SH-SY5Y (cell line): Measurements from ENCODE around the gene SND1.
A peak's percentile ranks its signal among the peaks of the same experiment; 100 is the strongest.

Source experiments
- GATA2 ChIP-seq: IDR thresholded peaks from 2 replicates; pipeline ENCODE4 v1.6.1; 2011; ENCODE audit warnings: mild to moderate bottlenecking, low read depth, low read length
- GATA3 ChIP-seq: IDR thresholded peaks from 2 replicates; pipeline ENCODE4 v1.6.1; 2011; ENCODE audit warnings: low read depth, mild to moderate bottlenecking, low read length, moderate library complexity

Gene SND1

GRCh38 chr7:128008141-128008540 lies 356.1 kb downstream of the SND1 start:
- no peak for TF ChIP-seq GATA3
- TF ChIP-seq GATA2 = no peak

- TF ChIP-seq GATA3 (no peak), GATA2 (no peak)
These were observed 356.8 kb downstream of the SND1 start for GRCh38 chr7:128008744-128009143.

- TF ChIP-seq GATA2 (no peak), GATA3 (no peak)
These were observed 358.6 kb downstream of the SND1 start for GRCh38 chr7:128010391-128011127.

GRCh38 chr7:128011131-128011661 lies 359.2 kb downstream of the SND1 start:
- TF ChIP-seq GATA3 = no peak
- TF ChIP-seq GATA2 = no peak

- TF ChIP-seq GATA2 (no peak), GATA3 (no peak)
These were observed 362.8 kb downstream of the SND1 start for GRCh38 chr7:128014811-128015210.

GRCh38 chr7:128017460-128017859 lies 365.5 kb downstream of the SND1 start:
- no peak for TF ChIP-seq GATA3
- TF ChIP-seq GATA2 = no peak

GRCh38 chr7:128017862-128018845 lies 366.2 kb downstream of the SND1 start:
- TF ChIP-seq GATA2 (no peak), GATA3 (no peak)

- TF ChIP-seq GATA2 = no peak
- no peak for TF ChIP-seq GATA3
These were observed 367.3 kb downstream of the SND1 start for GRCh38 chr7:128019288-128019687.

GRCh38 chr7:128020159-128020558 lies 368.2 kb downstream of the SND1 start:
- TF ChIP-seq GATA3 = no peak
- TF ChIP-seq GATA2 = no peak

GRCh38 chr7:128021366-128021765 lies 369.4 kb downstream of the SND1 start:
- TF ChIP-seq GATA3 = no peak
- no peak for TF ChIP-seq GATA2

- TF ChIP-seq GATA2 = no peak
- no peak for TF ChIP-seq GATA3
These were observed 370.9 kb downstream of the SND1 start for GRCh38 chr7:128022631-128023532.

- no peak; the same call in none of the 2 replicates for TF ChIP-seq GATA3
- TF ChIP-seq GATA2 = peak; percentile 98
These were observed 372.2 kb downstream of the SND1 start for GRCh38 chr7:128024151-128024550.

- no peak for TF ChIP-seq GATA2
- no peak for TF ChIP-seq GATA3
These were observed 373.4 kb downstream of the SND1 start for GRCh38 chr7:128025380-128025779.

GRCh38 chr7:128025819-128026218 lies 373.8 kb downstream of the SND1 start:
- TF ChIP-seq GATA3 (no peak), GATA2 (no peak)
